Measurements from ENCODE around the gene L3MBTL4. TPM values are rescaled to one million over a fixed set of nuclear protein-coding genes. Genes with fewer than 3 reads are reported as not detected.

Gene L3MBTL4
- total RNA-seq, 1 experiment from 2014 or later, result not detected

DNA sequence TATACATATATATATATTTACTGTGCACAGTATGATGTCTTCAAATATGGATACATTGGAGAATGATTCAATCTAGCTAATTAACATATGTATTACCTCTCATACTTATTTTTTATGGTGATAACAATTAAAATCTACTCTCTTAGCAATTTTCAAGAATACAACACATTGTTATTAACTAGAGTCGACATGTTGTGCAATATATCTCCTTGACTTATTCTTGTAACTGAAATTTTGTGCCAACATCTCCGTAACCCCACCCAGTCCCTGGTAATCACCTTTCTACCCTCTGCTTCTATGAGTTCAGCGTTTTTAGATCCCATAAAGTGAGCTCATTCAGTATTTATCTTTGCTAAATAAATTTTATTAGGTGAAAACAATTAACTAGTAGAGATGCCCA is 303.0 kb downstream of the L3MBTL4 start:
- DNase-seq, result no peak
- no TSS peak for BruUV-seq (replicated peaks)
- Histone ChIP-seq H3K9me3 (ENCODE audit: insufficient read depth, low read depth) (no peaks in the 10 kb centered on the region), H3K79me2 (ENCODE audit: low read depth) (no peaks in the 10 kb centered on the region), H3F3A (ENCODE audit: insufficient read depth, low read depth) (no peaks in the 10 kb centered on the region), H3K36me3 (ENCODE audit: low read depth) (no peaks in the 10 kb centered on the region), H2AFZ (no peak overlapping the region), H3K4me2 (no peak overlapping the region), H3K9me2 (ENCODE audit: insufficient read depth) (no peaks in the 10 kb centered on the region), H3K27ac (no peak overlapping the region), H4K20me1 (ENCODE audit: insufficient read depth) (no peaks in the 10 kb centered on the region), H3K4me1 (replicated peaks; ENCODE audit: insufficient read depth) (no peaks in the 10 kb centered on the region), H3K4me3 (no peak overlapping the region), H3K27me3 (ENCODE audit: insufficient read depth, low read depth) (no peaks in the 10 kb centered on the region; the same call in 1 of the 2 replicates)
- intact Hi-C loops (cut with micrococcal nuclease; ENCODE audit: unreplicated experiment), result no loop called here
- TF ChIP-seq EZH2 (IDR thresholded peaks at IDR 0.05; ENCODE audit: low read depth), result no peak
- TF ChIP-seq, protein P1, sequence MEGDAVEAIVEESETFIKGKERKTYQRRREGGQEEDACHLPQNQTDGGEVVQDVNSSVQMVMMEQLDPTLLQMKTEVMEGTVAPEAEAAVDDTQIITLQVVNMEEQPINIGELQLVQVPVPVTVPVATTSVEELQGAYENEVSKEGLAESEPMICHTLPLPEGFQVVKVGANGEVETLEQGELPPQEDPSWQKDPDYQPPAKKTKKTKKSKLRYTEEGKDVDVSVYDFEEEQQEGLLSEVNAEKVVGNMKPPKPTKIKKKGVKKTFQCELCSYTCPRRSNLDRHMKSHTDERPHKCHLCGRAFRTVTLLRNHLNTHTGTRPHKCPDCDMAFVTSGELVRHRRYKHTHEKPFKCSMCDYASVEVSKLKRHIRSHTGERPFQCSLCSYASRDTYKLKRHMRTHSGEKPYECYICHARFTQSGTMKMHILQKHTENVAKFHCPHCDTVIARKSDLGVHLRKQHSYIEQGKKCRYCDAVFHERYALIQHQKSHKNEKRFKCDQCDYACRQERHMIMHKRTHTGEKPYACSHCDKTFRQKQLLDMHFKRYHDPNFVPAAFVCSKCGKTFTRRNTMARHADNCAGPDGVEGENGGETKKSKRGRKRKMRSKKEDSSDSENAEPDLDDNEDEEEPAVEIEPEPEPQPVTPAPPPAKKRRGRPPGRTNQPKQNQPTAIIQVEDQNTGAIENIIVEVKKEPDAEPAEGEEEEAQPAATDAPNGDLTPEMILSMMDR (conservative IDR thresholded peaks at IDR 0.05), result no peak
- ChIA-PET CTCF (no interaction called here), POLR2A (ENCODE audit: unreplicated experiment) (no interaction called here)

DNA sequence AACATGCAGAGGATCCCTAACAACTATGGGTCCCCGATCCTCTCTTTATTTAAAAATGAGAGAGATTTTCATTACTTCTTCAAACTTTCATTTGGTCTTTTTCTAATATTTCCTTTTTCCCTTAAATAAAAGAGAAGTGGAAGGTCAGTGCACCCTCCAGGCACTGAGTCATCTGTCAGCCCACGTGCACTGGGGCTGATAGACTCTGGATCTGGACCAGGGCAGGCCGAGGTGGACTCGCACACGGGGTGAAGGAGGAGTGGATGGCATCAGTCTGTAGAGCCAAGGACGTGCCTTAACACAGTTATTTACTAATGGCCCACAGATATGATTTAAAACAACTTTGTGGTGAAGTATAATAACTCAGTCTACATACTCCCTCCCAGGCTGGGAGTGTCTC is 305.0 kb downstream of the L3MBTL4 start:
- BruUV-seq (replicated peaks), result no TSS peak
- Histone ChIP-seq H3K36me3 (ENCODE audit: low read depth) (no peaks in the 10 kb centered on the region), H3K27me3 (ENCODE audit: insufficient read depth, low read depth) (peaks cover 2% of the 10 kb centered on the region; the same call in 1 of the 2 replicates), H2AFZ (no peak overlapping the region), H4K20me1 (ENCODE audit: insufficient read depth) (no peaks in the 10 kb centered on the region), H3K4me2 (no peak overlapping the region), H3K79me2 (ENCODE audit: low read depth) (no peaks in the 10 kb centered on the region), H3F3A (ENCODE audit: insufficient read depth, low read depth) (no peaks in the 10 kb centered on the region), H3K9me3 (ENCODE audit: insufficient read depth, low read depth) (no peaks in the 10 kb centered on the region), H3K4me1 (replicated peaks; ENCODE audit: insufficient read depth) (no peaks in the 10 kb centered on the region), H3K9me2 (ENCODE audit: insufficient read depth) (no peaks in the 10 kb centered on the region), H3K4me3 (no peak overlapping the region), H3K27ac (no peak overlapping the region)
- POLR2A ChIA-PET (ENCODE audit: unreplicated experiment), result no interaction called here
- DNase-seq, result no peak
- TF ChIP-seq EZH2 (IDR thresholded peaks at IDR 0.05; ENCODE audit: low read depth), result no peak
- TF ChIP-seq, protein P1 (conservative IDR thresholded peaks at IDR 0.05), result no peak
- intact Hi-C loops (cut with micrococcal nuclease; ENCODE audit: unreplicated experiment), result no loop called here
- CTCF ChIA-PET, result no interaction called here

DNA sequence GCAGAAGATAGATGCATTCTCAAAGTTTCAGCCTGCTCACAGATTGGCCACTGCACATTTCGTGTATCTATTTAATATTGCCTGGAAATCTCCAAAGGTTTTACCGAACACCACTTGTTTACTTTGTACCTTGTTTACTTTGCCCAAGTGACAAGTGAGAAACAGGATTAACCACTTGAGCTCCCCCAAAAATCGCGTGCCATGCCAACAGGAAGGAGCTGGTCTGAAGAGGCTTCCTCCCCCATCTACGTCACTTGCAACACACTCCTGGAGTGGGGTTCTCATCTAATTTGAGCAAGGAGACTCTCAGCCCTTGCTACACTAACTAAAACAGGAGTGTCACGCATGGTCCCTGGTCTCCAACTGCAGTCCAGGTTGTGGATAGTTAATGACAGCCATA is 306.9 kb downstream of the L3MBTL4 start:
- Histone ChIP-seq H3F3A (ENCODE audit: insufficient read depth, low read depth) (no peaks in the 10 kb centered on the region), H4K20me1 (ENCODE audit: insufficient read depth) (no peaks in the 10 kb centered on the region), H3K27ac (no peak overlapping the region), H3K9me2 (ENCODE audit: insufficient read depth) (no peaks in the 10 kb centered on the region), H3K4me1 (replicated peaks; ENCODE audit: insufficient read depth) (no peaks in the 10 kb centered on the region), H3K4me3 (no peak overlapping the region), H3K36me3 (ENCODE audit: low read depth) (no peaks in the 10 kb centered on the region), H3K27me3 (ENCODE audit: insufficient read depth, low read depth) (peaks cover 2% of the 10 kb centered on the region; the same call in 1 of the 2 replicates), H2AFZ (no peak overlapping the region), H3K9me3 (ENCODE audit: insufficient read depth, low read depth) (no peaks in the 10 kb centered on the region), H3K79me2 (ENCODE audit: low read depth) (no peaks in the 10 kb centered on the region), H3K4me2 (no peak overlapping the region)
- BruUV-seq (replicated peaks), result no TSS peak
- TF ChIP-seq, protein P1 (conservative IDR thresholded peaks at IDR 0.05), result no peak
- no peak for TF ChIP-seq EZH2 (IDR thresholded peaks at IDR 0.05; ENCODE audit: low read depth)
- intact Hi-C loops (cut with micrococcal nuclease; ENCODE audit: unreplicated experiment), result no loop called here
- ChIA-PET POLR2A (ENCODE audit: unreplicated experiment) (no interaction called here), CTCF (no interaction called here)
- no peak for DNase-seq
